Activated CD4-positive, alpha-beta T cell treated with anti-CD3 and anti-CD28 coated beads, Interleukin-10, Interleukin-2, amounts not matched to agents 100 ng/mL and 50 ng/mL, durations not matched to agents 16 hours and 8 hours (primary cell): Measurements from ENCODE around the gene SLC18A3.

Experiments used
- DNase-seq: peaks from one replicate; pipeline ENCODE4 v3.0.0-alpha.2; 2020

Gene SLC18A3

GRCh38 chr10:49653273-49653929, 43.3 kb downstream of the SLC18A3 start:
- DNase-seq = no peak

GRCh38 chr10:49654036-49654693, 44.1 kb downstream of the SLC18A3 start:
- no peak for DNase-seq

- DNase-seq = no peak
These were observed 45.0 kb downstream of the SLC18A3 start for GRCh38 chr10:49655099-49655498.

GRCh38 chr10:49656845-49657493, 46.9 kb downstream of the SLC18A3 start:
- DNase-seq = no peak

GRCh38 chr10:49657606-49658005, 47.5 kb downstream of the SLC18A3 start:
- no peak for DNase-seq

GRCh38 chr10:49661140-49661856, 51.2 kb downstream of the SLC18A3 start:
- DNase-seq = no peak
